Measurements from ENCODE around the gene TMEM106C. TPM values are rescaled to one million over a fixed set of nuclear protein-coding genes. Genes with fewer than 3 reads are reported as not detected.

The TMEM106C gene
- total RNA-seq, 1 donor from 2014 or later, result 76.1 TPM

- Mint-ChIP-seq H3K4me1 (ENCODE audit: low read depth) (peaks cover 25% of the 10 kb centered on the region), H3K36me3 (ENCODE audit: insufficient read depth) (peaks cover 17% of the 10 kb centered on the region), H3K9me3 (ENCODE audit: low read depth) (no peaks in the 10 kb centered on the region), H3K4me3 (ENCODE audit: low read depth) (no peak overlapping the region), H3K27ac (no peak overlapping the region), H3K27me3 (peaks cover 14% of the 10 kb centered on the region)
- DNase-seq (ENCODE audit: low spot score, unreplicated experiment), result no peak
- TF ChIP-seq, protein P1, sequence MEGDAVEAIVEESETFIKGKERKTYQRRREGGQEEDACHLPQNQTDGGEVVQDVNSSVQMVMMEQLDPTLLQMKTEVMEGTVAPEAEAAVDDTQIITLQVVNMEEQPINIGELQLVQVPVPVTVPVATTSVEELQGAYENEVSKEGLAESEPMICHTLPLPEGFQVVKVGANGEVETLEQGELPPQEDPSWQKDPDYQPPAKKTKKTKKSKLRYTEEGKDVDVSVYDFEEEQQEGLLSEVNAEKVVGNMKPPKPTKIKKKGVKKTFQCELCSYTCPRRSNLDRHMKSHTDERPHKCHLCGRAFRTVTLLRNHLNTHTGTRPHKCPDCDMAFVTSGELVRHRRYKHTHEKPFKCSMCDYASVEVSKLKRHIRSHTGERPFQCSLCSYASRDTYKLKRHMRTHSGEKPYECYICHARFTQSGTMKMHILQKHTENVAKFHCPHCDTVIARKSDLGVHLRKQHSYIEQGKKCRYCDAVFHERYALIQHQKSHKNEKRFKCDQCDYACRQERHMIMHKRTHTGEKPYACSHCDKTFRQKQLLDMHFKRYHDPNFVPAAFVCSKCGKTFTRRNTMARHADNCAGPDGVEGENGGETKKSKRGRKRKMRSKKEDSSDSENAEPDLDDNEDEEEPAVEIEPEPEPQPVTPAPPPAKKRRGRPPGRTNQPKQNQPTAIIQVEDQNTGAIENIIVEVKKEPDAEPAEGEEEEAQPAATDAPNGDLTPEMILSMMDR (IDR thresholded peaks at IDR 0.05; ENCODE audit: unreplicated experiment), result no peak
Observed at GRCh38 chr12:47999816-48000215, 36.4 kb downstream of the TMEM106C start.

GRCh38 chr12:48000878-48001504 is 37.6 kb downstream of the TMEM106C start:
- no peak for DNase-seq (ENCODE audit: low spot score, unreplicated experiment)
- Mint-ChIP-seq H3K4me1 (ENCODE audit: low read depth) (peaks cover 35% of the 10 kb centered on the region), H3K27ac (peak overlapping the region; percentile 95), H3K9me3 (ENCODE audit: low read depth) (no peaks in the 10 kb centered on the region), H3K27me3 (peaks cover 14% of the 10 kb centered on the region), H3K36me3 (ENCODE audit: insufficient read depth) (peaks cover 10% of the 10 kb centered on the region), H3K4me3 (ENCODE audit: low read depth) (peak overlapping the region; percentile 77)
- TF ChIP-seq, protein P1 (IDR thresholded peaks at IDR 0.05; ENCODE audit: unreplicated experiment), result peak; percentile 17

DNA sequence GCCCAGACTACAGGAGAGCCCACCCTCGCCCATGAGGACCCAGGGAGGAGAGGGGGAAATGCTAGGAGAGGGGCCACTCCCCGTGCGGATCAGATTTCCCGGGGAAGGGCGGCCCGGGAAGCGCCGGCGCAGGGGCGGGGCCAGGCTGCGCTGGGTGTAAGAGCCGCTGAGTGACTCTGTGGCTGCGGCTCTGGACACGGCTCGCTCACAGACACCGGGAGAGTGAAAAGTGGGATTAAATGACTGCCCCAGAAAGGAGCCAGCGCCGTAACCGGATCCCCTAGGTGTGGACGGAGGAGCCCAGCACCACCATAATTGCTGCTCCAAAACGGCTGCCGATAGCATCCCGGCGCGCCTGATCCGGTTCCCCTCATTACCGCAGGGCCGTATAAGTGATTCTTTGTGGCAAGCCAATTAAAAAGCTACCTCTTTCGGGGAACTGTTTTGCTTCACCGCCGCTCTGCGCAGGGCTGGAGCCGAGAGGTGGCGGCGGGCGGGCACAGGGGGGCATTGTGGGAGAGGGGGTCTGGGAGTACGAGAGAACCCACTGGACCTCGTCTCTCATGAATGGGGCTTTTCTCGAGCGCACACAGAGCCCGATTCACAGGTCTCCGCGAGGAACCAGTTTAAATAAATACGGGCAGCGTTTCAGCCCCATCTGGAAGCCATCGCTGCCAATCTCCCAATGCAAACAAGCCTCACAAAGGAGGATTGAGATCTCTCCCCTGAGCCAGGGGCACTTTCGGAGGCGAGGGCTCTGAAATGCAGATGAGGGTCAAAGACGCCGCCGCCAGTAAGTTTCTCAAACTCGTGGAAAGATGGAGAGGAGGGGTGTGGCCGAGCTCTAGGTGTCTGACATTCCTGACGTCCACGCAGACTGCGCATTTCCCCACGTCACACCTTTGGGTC is 38.4 kb downstream of the TMEM106C start:
- H3K4me1 Mint-ChIP-seq (ENCODE audit: low read depth), result peaks cover 39% of the 10 kb centered on the region
- H3K27me3 Mint-ChIP-seq, result peaks cover 14% of the 10 kb centered on the region
- peak overlapping the region; percentile 77 for H3K4me3 Mint-ChIP-seq (ENCODE audit: low read depth)

GRCh38 chr12:48002414-48002730 is 39.0 kb downstream of the TMEM106C start:
- H3K36me3 Mint-ChIP-seq (ENCODE audit: insufficient read depth), result peaks cover 10% of the 10 kb centered on the region
- TF ChIP-seq, protein P1 (IDR thresholded peaks at IDR 0.05; ENCODE audit: unreplicated experiment), result no peak
- no peak for DNase-seq (ENCODE audit: low spot score, unreplicated experiment)
- H3K4me3 Mint-ChIP-seq (ENCODE audit: low read depth), result peak overlapping the region; percentile 77
- H3K27ac Mint-ChIP-seq, result peak overlapping the region; percentile 95
- peaks cover 39% of the 10 kb centered on the region for H3K4me1 Mint-ChIP-seq (ENCODE audit: low read depth)
- no peaks in the 10 kb centered on the region for H3K9me3 Mint-ChIP-seq (ENCODE audit: low read depth)
- H3K27me3 Mint-ChIP-seq, result peaks cover 21% of the 10 kb centered on the region

More for the DNA sequence above, 38.4 kb downstream of the TMEM106C start:
- H3K9me3 Mint-ChIP-seq (ENCODE audit: low read depth), result no peaks in the 10 kb centered on the region
- peak overlapping the region; percentile 95 for H3K27ac Mint-ChIP-seq
- H3K36me3 Mint-ChIP-seq (ENCODE audit: insufficient read depth), result peaks cover 10% of the 10 kb centered on the region
- TF ChIP-seq, protein P1 (IDR thresholded peaks at IDR 0.05; ENCODE audit: unreplicated experiment), result no peak
- no peak for DNase-seq (ENCODE audit: low spot score, unreplicated experiment)

GRCh38 chr12:48002773-48003218 is 39.4 kb downstream of the TMEM106C start:
- Mint-ChIP-seq H3K36me3 (ENCODE audit: insufficient read depth) (peaks cover 8% of the 10 kb centered on the region), H3K27me3 (peaks cover 23% of the 10 kb centered on the region), H3K27ac (peak overlapping the region; percentile 95), H3K4me3 (ENCODE audit: low read depth) (peak overlapping the region; percentile 77), H3K4me1 (ENCODE audit: low read depth) (peaks cover 39% of the 10 kb centered on the region), H3K9me3 (ENCODE audit: low read depth) (no peaks in the 10 kb centered on the region)
- TF ChIP-seq, protein P1 (IDR thresholded peaks at IDR 0.05; ENCODE audit: unreplicated experiment), result no peak
- no peak for DNase-seq (ENCODE audit: low spot score, unreplicated experiment)
